Right ventricle myocardium superior (tissue), 1 donor: ENCODE data around the gene PHPT1. TPM values are rescaled to one million over a fixed set of nuclear protein-coding genes. Genes with fewer than 3 reads are reported as not detected.

Experiments
- ATAC-seq: fragments of 200-7000 bp; cut with Tn5 transposase; one replicate; pipeline ENCODE4 v1.9.1; 2020; ENCODE audit warnings: mild to moderate bottlenecking; ENCODE audit not compliant: poor library complexity
- DNase-seq: peaks from one replicate; pipeline ENCODE4 v3.0.0-alpha.2; 2020
- intact Hi-C: fragments of 100-400 bp; cut with DNase I; formaldehyde crosslinking; loops from one replicate; pipeline ENCODE4 v1.11.2; 2022
- microRNA-seq: library from miRNA; unstranded; fragments of <30 nt; microRNA quantifications from one replicate; pipeline ENCODE4 v1.2.0, GENCODE V29; 2020
- total RNA-seq: library from RNA; stranded (reverse); fragmentation: NEBNext Ultra II Directional; extraction: Animal tissue kit (Norgen Biotek cat#: 25700); gene quantifications from one replicate; pipeline ENCODE4 v1.2.1, GENCODE V29; 2021
- donor health status: DM: no; HTN: yes; CAD: no; lungs with severe emphysema.

Gene PHPT1
- total RNA-seq, 1 donor from 2014 or later = 345 TPM

GRCh38 chr9:136890661-136891060 is 41.5 kb downstream of the PHPT1 start:
- no peak for DNase-seq
- intact Hi-C loops = no loop called here
- no peak for ATAC-seq

GRCh38 chr9:136896027-136896426 is 46.8 kb downstream of the PHPT1 start:
- no peak for DNase-seq
- intact Hi-C loops = no loop called here
- no peak for ATAC-seq

- ATAC-seq = no peak
- DNase-seq = no peak
- intact Hi-C loops = no loop called here
Measured at GRCh38 chr9:136898483-136899100, 49.4 kb downstream of the PHPT1 start.

GRCh38 chr9:136899196-136899595 is 50.0 kb downstream of the PHPT1 start:
- intact Hi-C loops = no loop called here
- DNase-seq (no peak), ATAC-seq (no peak)

GRCh38 chr9:136900556-136900955 is 51.3 kb downstream of the PHPT1 start:
- DNase-seq (no peak), ATAC-seq (no peak)
- intact Hi-C loops = no loop called here

Small RNA genes within 50 kb of the gene (microRNA-seq; reads per million reads assigned to microRNA genes)
- gene MIR4292 = not detected
- gene MIR4479 = not detected

Other genes starting within 250 kb of the PHPT1 start
- gene EGFL7, start 186.5 kb upstream of the PHPT1 start, total RNA-seq = 61.5 TPM
- gene AGPAT2, start 162.0 kb upstream of the PHPT1 start, total RNA-seq = 48.6 TPM
- gene DIPK1B, start 136.8 kb upstream of the PHPT1 start, total RNA-seq = 15.1 TPM
- gene LCN10, start 106.5 kb upstream of the PHPT1 start, total RNA-seq = 7.7 TPM
- gene LCN6, start 100.9 kb upstream of the PHPT1 start, total RNA-seq = 13.0 TPM
- gene LCN8, start 91.2 kb upstream of the PHPT1 start, total RNA-seq = not detected
- gene LCN15, start 84.9 kb upstream of the PHPT1 start, total RNA-seq = not detected
- 70.9 TPM for gene TMEM141, start 58.1 kb upstream of the PHPT1 start, total RNA-seq
- 1.5 TPM for gene CCDC183, start 53.1 kb upstream of the PHPT1 start, total RNA-seq
- 68.0 TPM for gene RABL6, start 41.5 kb upstream of the PHPT1 start, total RNA-seq
- 7.3 TPM for gene AJM1, start 6.9 kb upstream of the PHPT1 start, total RNA-seq
- gene MAMDC4, start 2.9 kb downstream of the PHPT1 start, total RNA-seq = 13.2 TPM
- gene EDF1, start 16.9 kb downstream of the PHPT1 start, total RNA-seq = 325 TPM
- gene TRAF2, start 37.1 kb downstream of the PHPT1 start, total RNA-seq = 9.1 TPM
- 142 TPM for gene FBXW5, start 95.3 kb downstream of the PHPT1 start, total RNA-seq
- gene C8G, start 95.8 kb downstream of the PHPT1 start, total RNA-seq = 1.1 TPM
- gene LCN12, start 102.9 kb downstream of the PHPT1 start, total RNA-seq = 2.1 TPM
- gene PTGDS, start 128.1 kb downstream of the PHPT1 start, total RNA-seq = 6,152 TPM
- 9.7 TPM for gene LCNL1, start 133.6 kb downstream of the PHPT1 start, total RNA-seq
- gene PAXX, start 143.0 kb downstream of the PHPT1 start, total RNA-seq = 19.4 TPM
- gene CLIC3, start 147.2 kb downstream of the PHPT1 start, total RNA-seq = 2.7 TPM
- 26.7 TPM for gene ABCA2, start 178.8 kb downstream of the PHPT1 start, total RNA-seq
- gene FUT7, start 182.7 kb downstream of the PHPT1 start, total RNA-seq = not detected
- 59.1 TPM for gene NPDC1, start 196.8 kb downstream of the PHPT1 start, total RNA-seq
- 1.9 TPM for gene ENTPD2, start 204.7 kb downstream of the PHPT1 start, total RNA-seq
- gene SAPCD2, start 221.1 kb downstream of the PHPT1 start, total RNA-seq = 0.22 TPM
- gene UAP1L1, start 228.1 kb downstream of the PHPT1 start, total RNA-seq = 11.3 TPM
- 20.3 TPM for gene MAN1B1, start 237.6 kb downstream of the PHPT1 start, total RNA-seq